A673 (cell line): ENCODE data around the gene LRRC8A.
"Not testable (repeated sequence)": the region's sequence is repeated elsewhere in the genome, so short reads cannot be mapped to it uniquely, and the experiment has no call there.

Source experiments
- EZH2 ChIP-seq: fragments of 200-600 bp; sonication (generic); IDR thresholded peaks from 2 replicates; pipeline ENCODE4 v1.6.1; 2017; ENCODE audit warnings: borderline replicate concordance, low read depth, mild to moderate bottlenecking, mixed read lengths, antibody characterized with exemption, low read length; ENCODE audit not compliant: poor library complexity, severe bottlenecking
- TF ChIP-seq, protein P1 (sequence below): fragments of 300-800, 200-600 bp; sonication (generic); conservative IDR thresholded peaks from 2 replicates; pipeline ENCODE4 v1.5.1; 2017; ENCODE audit warnings: low read depth, mild to moderate bottlenecking, antibody characterized with exemption, low read length, moderate library complexity, mixed read lengths

DNA sequence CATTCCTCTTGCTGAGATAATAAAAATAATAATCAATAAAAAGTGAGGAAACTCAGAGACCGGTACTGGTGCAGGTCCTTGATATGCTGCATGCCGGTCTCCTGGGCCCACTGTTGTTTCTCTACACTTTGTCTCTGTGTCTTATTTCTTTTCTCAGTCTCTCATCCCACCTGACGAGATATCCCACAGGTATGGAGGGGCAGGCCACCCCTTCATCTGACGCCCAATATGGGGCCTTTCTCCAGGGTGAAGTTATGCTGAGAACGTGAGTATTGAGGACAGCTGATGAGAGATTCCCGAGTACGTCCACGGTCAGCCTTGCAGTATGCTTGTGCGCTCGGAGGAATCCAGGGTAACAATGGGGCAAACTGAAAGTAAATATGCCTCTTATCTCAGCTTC lies 30.9 kb upstream of the LRRC8A start:
- TF ChIP-seq, protein P1, sequence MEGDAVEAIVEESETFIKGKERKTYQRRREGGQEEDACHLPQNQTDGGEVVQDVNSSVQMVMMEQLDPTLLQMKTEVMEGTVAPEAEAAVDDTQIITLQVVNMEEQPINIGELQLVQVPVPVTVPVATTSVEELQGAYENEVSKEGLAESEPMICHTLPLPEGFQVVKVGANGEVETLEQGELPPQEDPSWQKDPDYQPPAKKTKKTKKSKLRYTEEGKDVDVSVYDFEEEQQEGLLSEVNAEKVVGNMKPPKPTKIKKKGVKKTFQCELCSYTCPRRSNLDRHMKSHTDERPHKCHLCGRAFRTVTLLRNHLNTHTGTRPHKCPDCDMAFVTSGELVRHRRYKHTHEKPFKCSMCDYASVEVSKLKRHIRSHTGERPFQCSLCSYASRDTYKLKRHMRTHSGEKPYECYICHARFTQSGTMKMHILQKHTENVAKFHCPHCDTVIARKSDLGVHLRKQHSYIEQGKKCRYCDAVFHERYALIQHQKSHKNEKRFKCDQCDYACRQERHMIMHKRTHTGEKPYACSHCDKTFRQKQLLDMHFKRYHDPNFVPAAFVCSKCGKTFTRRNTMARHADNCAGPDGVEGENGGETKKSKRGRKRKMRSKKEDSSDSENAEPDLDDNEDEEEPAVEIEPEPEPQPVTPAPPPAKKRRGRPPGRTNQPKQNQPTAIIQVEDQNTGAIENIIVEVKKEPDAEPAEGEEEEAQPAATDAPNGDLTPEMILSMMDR = not testable (repeated sequence)
- TF ChIP-seq EZH2 = not testable (repeated sequence)
